HepG2 (cell line): ENCODE results near the gene KLRC4. TPM values are rescaled to one million over a fixed set of nuclear protein-coding genes. Genes with fewer than 3 reads are reported as not detected.
A peak's percentile ranks its signal among the peaks of the same experiment; 100 is the strongest.

Experiments
- AGO2 ChIP-seq: fragments of 200-400 bp; formaldehyde crosslinking; optimal IDR thresholded peaks from 2 replicates; pipeline ENCODE3; 2017; ENCODE audit warnings: mild to moderate bottlenecking, low read depth, low read length, moderate library complexity
- AHDC1 ChIP-seq: sonication (generic); formaldehyde crosslinking; IDR thresholded peaks from 2 replicates; pipeline ENCODE4 v1.5.1; 2020; ENCODE audit warnings: mild to moderate bottlenecking, missing genetic modification reagents, borderline replicate concordance
- CEBPZ ChIP-seq: IDR thresholded peaks from 2 replicates; pipeline ENCODE4 v1.6.1; 2012; ENCODE audit warnings: low read length, improper control_type of control experiment
- DMTF1 ChIP-seq: sonication (generic); formaldehyde crosslinking; IDR thresholded peaks from 2 replicates; pipeline ENCODE4 v1.4.0; 2020; ENCODE audit warnings: mild to moderate bottlenecking, missing genetic modification reagents
- ELF1 ChIP-seq: sonication (generic); formaldehyde crosslinking; IDR thresholded peaks from 2 replicates; pipeline ENCODE4 v1.4.0; 2020; ENCODE audit warnings: missing genetic modification reagents
- ETV5 ChIP-seq: IDR thresholded peaks from 2 replicates; pipeline ENCODE4 v1.6.1; 2018; ENCODE audit warnings: missing biosample characterization, missing genetic modification reagents, inconsistent platforms, borderline replicate concordance
- NR2C2 ChIP-seq: sonication (generic); formaldehyde crosslinking; IDR thresholded peaks from 2 replicates; pipeline ENCODE4 v1.4.0; 2020; ENCODE audit warnings: missing genetic modification reagents, mild to moderate bottlenecking, moderate library complexity, borderline replicate concordance
- POLR2A ChIP-seq, 2 experiments: IDR thresholded peaks; 2 replicates each; pipeline ENCODE4 v1.6.1; 2011; ENCODE audit warnings: low read depth in 2 of 2, low read length in 2 of 2, mild to moderate bottlenecking in 1 of 2, moderate library complexity in 1 of 2; ENCODE audit not compliant: insufficient read depth in 1 of 2
- TAF15 ChIP-seq: fragments of 200-400 bp; formaldehyde crosslinking; IDR thresholded peaks from one replicate; pipeline ENCODE4 v1.6.1; 2018; ENCODE audit warnings: mild to moderate bottlenecking, low read depth, low read length; ENCODE audit not compliant: poor library complexity, severe bottlenecking
- ZNF235 ChIP-seq: sonication (generic); formaldehyde crosslinking; IDR thresholded peaks from 2 replicates; pipeline ENCODE4 v1.8.1; 2023; ENCODE audit warnings: mild to moderate bottlenecking, missing genetic modification reagents, borderline replicate concordance
- ZNF431 ChIP-seq: sonication (generic); formaldehyde crosslinking; IDR thresholded peaks from 2 replicates; pipeline ENCODE4 v1.9.0; 2022; ENCODE audit warnings: missing genetic modification reagents, low read depth, mild to moderate bottlenecking, borderline replicate concordance
- ZNF552 ChIP-seq: sonication (generic); formaldehyde crosslinking; IDR thresholded peaks from 2 replicates; pipeline ENCODE4 v1.9.0; 2022; ENCODE audit warnings: missing genetic modification reagents, mild to moderate bottlenecking, borderline replicate concordance
- ZNF570 ChIP-seq: sonication (generic); formaldehyde crosslinking; IDR thresholded peaks from 2 replicates; pipeline ENCODE4 v1.4.0; 2020; ENCODE audit warnings: mild to moderate bottlenecking, missing genetic modification reagents, borderline replicate concordance
- polyA plus RNA-seq, 8 experiments: library from polyadenylated mRNA; depleted of rRNA in 3 of 8; stranded (reverse) in 7 of 8; unstranded in 1 of 8; fragments of >200 nt; fragmentation: Illumina TruSeq in 4 of 8; extraction: Trizol in 4 of 8; gene quantifications; 2 replicates each; pipeline versions ENCODE4 v1.2.1 to v1.2.3, GENCODE V29; 2011 to 2016; ENCODE audit warnings: low read depth in 4 of 8, missing spikeins in 1 of 8, mixed read lengths in 1 of 8; ENCODE audit not compliant: insufficient read depth in 1 of 8
- total RNA-seq, 5 experiments: library from RNA; depleted of rRNA; stranded (reverse); fragments of >200 nt; fragmentation: Illumina TruSeq; extraction: Trizol; gene quantifications; 2 replicates each; pipeline ENCODE4 v1.2.3, GENCODE V29; 2016; ENCODE audit warnings: low read depth in 1 of 5
- TF ChIP-seq, protein P1 (sequence below): sonication (generic); formaldehyde crosslinking; IDR thresholded peaks from 2 replicates; pipeline ENCODE4 v1.8.0; 2022; ENCODE audit warnings: mild to moderate bottlenecking, missing genetic modification reagents, moderate library complexity
- TF ChIP-seq, protein P2 (sequence below): sonication (generic); formaldehyde crosslinking; conservative IDR thresholded peaks from 2 replicates; pipeline ENCODE4 v1.8.0; 2022; ENCODE audit warnings: low read depth, missing genetic modification reagents

KLRC4 gene
- total and polyA plus RNA-seq, 2 of the 13 experiments (the other 11 are each of a cell fraction or from before 2014, with no cell fraction given), result 0.09 TPM; not detected in 1

GRCh38 chr12:10395390-10395998, 14.1 kb downstream of the KLRC4 start (continued):
- TF ChIP-seq DMTF1 (CRISPR knock-in tag), result no peak
- no peak for TF ChIP-seq AGO2
- no peak for TF ChIP-seq NR2C2 (CRISPR knock-in tag)
- no peak for TF ChIP-seq ZNF552 (CRISPR knock-in tag)
- TF ChIP-seq ZNF570 (CRISPR knock-in tag), result no peak
- TF ChIP-seq ZNF431 (CRISPR knock-in tag), result no peak
- no peak for TF ChIP-seq POLR2A (IDR thresholded peaks at IDR 0.05; ENCODE audit: insufficient read depth in 1 of 2, low read depth in 2 of 2, low read length in 2 of 2)
- TF ChIP-seq, protein P1, sequence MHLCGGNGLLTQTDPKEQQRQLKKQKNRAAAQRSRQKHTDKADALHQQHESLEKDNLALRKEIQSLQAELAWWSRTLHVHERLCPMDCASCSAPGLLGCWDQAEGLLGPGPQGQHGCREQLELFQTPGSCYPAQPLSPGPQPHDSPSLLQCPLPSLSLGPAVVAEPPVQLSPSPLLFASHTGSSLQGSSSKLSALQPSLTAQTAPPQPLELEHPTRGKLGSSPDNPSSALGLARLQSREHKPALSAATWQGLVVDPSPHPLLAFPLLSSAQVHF (CRISPR knock-in tag), result no peak
- TF ChIP-seq, protein P2, sequence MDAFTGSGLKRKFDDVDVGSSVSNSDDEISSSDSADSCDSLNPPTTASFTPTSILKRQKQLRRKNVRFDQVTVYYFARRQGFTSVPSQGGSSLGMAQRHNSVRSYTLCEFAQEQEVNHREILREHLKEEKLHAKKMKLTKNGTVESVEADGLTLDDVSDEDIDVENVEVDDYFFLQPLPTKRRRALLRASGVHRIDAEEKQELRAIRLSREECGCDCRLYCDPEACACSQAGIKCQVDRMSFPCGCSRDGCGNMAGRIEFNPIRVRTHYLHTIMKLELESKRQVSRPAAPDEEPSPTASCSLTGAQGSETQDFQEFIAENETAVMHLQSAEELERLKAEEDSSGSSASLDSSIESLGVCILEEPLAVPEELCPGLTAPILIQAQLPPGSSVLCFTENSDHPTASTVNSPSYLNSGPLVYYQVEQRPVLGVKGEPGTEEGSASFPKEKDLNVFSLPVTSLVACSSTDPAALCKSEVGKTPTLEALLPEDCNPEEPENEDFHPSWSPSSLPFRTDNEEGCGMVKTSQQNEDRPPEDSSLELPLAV (CRISPR knock-in tag), result no peak
- no peak for TF ChIP-seq TAF15
- TF ChIP-seq ZNF235 (CRISPR knock-in tag), result no peak
- no peak for TF ChIP-seq CEBPZ
- TF ChIP-seq ELF1 (CRISPR knock-in tag), result peak; percentile 72
- peak; percentile 87 for TF ChIP-seq AHDC1
- TF ChIP-seq ETV5, result peak; percentile 93
